GM12878 (cell line): ENCODE results near the gene PTPRJ.

ENCODE experiments used
- CTCF ChIP-seq, 3 experiments: IDR thresholded peaks in 2 of 3; conservative IDR thresholded peaks in 1 of 3; 2 replicates each; pipeline ENCODE4 v1.5.1; 2011; ENCODE audit warnings: low read depth in 3 of 3, low read length in 3 of 3, mild to moderate bottlenecking in 3 of 3, control low read depth in 2 of 3, moderate library complexity in 2 of 3, inconsistent platforms in 1 of 3, mixed read lengths in 1 of 3; ENCODE audit not compliant: control insufficient read depth in 2 of 3, insufficient read depth in 1 of 3; ENCODE audit errors: extremely low read depth in 1 of 3
- EP300 ChIP-seq, 2 experiments: fragments of 150-350 bp in 1 of 2; IDR thresholded peaks; 2 replicates each; pipeline ENCODE4 v1.6.1; 2011 to 2012; ENCODE audit warnings: low read depth in 2 of 2, low read length in 2 of 2, borderline replicate concordance in 1 of 2, improper control_type of control experiment in 1 of 2, inconsistent platforms in 1 of 2; ENCODE audit not compliant: control insufficient read depth in 1 of 2
- KAT2A ChIP-seq: conservative IDR thresholded peaks from 2 replicates; pipeline ENCODE4 v1.6.1; 2011; ENCODE audit warnings: low read depth, low read length; ENCODE audit not compliant: control insufficient read depth
- PBX3 ChIP-seq: IDR thresholded peaks from 2 replicates; pipeline ENCODE4 v1.6.1; 2011; ENCODE audit warnings: mild to moderate bottlenecking, low read depth, low read length, moderate library complexity; ENCODE audit not compliant: insufficient replicate concordance
- POLR2A ChIP-seq: IDR thresholded peaks from 2 replicates; pipeline ENCODE4 v1.6.1; 2011; ENCODE audit warnings: low read depth, mild to moderate bottlenecking, low read length
- POLR2AphosphoS5 ChIP-seq: IDR thresholded peaks from 2 replicates; pipeline ENCODE4 v1.6.1; 2011; ENCODE audit warnings: mild to moderate bottlenecking, low read length, inconsistent platforms
- ZNF384 ChIP-seq: IDR thresholded peaks from 2 replicates; pipeline ENCODE4 v1.6.1; 2012; ENCODE audit warnings: low read depth, mild to moderate bottlenecking, low read length, improper control_type of control experiment, borderline replicate concordance

DNA sequence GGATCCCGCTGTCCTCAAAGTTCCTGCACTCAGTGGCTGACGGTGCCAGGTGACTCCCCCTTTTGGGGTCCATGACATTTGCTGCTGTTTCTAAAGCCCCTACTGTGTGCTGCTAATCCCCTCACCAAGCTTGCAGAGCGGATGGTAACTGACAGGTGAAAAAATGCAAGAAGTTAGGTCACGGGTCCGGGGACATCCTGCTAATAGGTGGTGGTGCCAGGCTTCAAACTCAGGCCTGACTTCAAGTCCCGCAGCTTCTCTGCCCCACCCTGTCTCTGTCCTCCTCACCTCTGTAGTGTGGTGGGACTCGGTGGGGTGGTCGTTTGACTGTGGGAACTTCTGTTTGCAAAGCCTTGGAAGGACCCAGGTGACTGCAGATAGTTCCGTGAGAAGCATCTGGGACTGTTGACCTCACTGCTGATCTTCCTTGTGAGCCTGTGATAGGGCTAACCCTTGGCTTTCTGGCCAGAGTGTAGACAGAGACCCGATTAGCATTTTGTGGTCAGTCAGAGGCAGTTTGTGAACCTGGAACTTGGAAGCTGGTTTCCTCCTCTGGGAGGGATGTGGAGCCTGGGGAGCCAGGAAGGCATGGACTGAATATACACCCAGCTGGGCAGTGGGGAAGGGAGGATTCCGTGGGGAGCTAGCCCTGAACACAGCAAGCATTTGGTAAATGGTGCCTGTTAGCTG lies 120.8 kb downstream of the PTPRJ start:
- no peak for TF ChIP-seq PBX3
- TF ChIP-seq POLR2AphosphoS5 = no peak
- no peak for TF ChIP-seq POLR2A
- TF ChIP-seq KAT2A = no peak
- TF ChIP-seq CTCF (IDR thresholded peaks at IDR 0.05 in 2 of 3, conservative IDR thresholded peaks at IDR 0.05 in 1 of 3; ENCODE audit: control insufficient read depth in 2 of 3, extremely low read depth in 1 of 3, insufficient read depth in 1 of 3, low read depth in 3 of 3, low read length in 3 of 3) = no peak
- TF ChIP-seq ZNF384 = no peak
- TF ChIP-seq EP300 (IDR thresholded peaks at IDR 0.05; ENCODE audit: borderline replicate concordance in 1 of 2, control insufficient read depth in 1 of 2, low read depth in 2 of 2, low read length in 2 of 2) = no peak
